Skeletal muscle tissue (tissue), 4 donors: ENCODE results near the gene HAUS1. TPM values are rescaled to one million over a fixed set of nuclear protein-coding genes. Genes with fewer than 3 reads are reported as not detected.

Experiments used
- H3K27ac ChIP-seq: one replicate; pipeline ENCODE4 v1.7.0; 2013; ENCODE audit warnings: mild to moderate bottlenecking, low read depth, low read length, inconsistent platforms
- H3K27me3 ChIP-seq, 3 donors: one replicate each; pipeline ENCODE4 v1.7.0; 2013; ENCODE audit warnings: low read length in 3 of 3; ENCODE audit not compliant: control insufficient read depth in 3 of 3, insufficient read depth in 3 of 3
- H3K36me3 ChIP-seq, 3 donors: one replicate each; pipeline ENCODE4 v1.7.0; 2013; ENCODE audit warnings: low read length in 3 of 3; ENCODE audit not compliant: control insufficient read depth in 3 of 3, insufficient read depth in 3 of 3
- H3K4me1 ChIP-seq, 3 donors: one replicate each; pipeline ENCODE4 v1.7.0; 2013; ENCODE audit warnings: low read length in 3 of 3, mild to moderate bottlenecking in 3 of 3; ENCODE audit not compliant: control insufficient read depth in 3 of 3, insufficient read depth in 3 of 3
- H3K4me3 ChIP-seq, 3 donors: one replicate each; pipeline ENCODE4 v1.7.0; 2013; ENCODE audit warnings: low read length in 3 of 3
- H3K9ac ChIP-seq, 3 donors: one replicate each; pipeline ENCODE4 v1.7.0; 2013; ENCODE audit warnings: low read length in 3 of 3, mild to moderate bottlenecking in 3 of 3, moderate library complexity in 2 of 3, low read depth in 1 of 3
- H3K9me3 ChIP-seq, 3 donors: one replicate each; pipeline ENCODE4 v1.7.0; 2013; ENCODE audit warnings: low read length in 3 of 3; ENCODE audit not compliant: control insufficient read depth in 3 of 3
- total RNA-seq: library from RNA; depleted of rRNA; stranded (reverse); fragments of >200 nt; gene quantifications from one replicate; pipeline ENCODE4 v1.2.3, GENCODE V29; 2014
- donor health status: Osteomylitis.

Gene HAUS1
- 13.0 TPM for total RNA-seq

- H3K4me3 ChIP-seq, result peak within 1 kb of the TSS; percentile 86 to 95 (median 93)
- H3K36me3 ChIP-seq, result no peaks in the 10 kb centered on the region
- H3K4me1 ChIP-seq, result peaks cover 6 to 8% (median 8%) of the 10 kb centered on the region in 3 donors
- H3K9me3 ChIP-seq, result no peaks in the 10 kb centered on the region
- peak within 1 kb of the TSS; percentile 75 to 91 (median 81) for H3K9ac ChIP-seq
- peak within 1 kb of the TSS; percentile 66 for H3K27ac ChIP-seq
- H3K27me3 ChIP-seq, result no peaks in the 10 kb centered on the region
These were observed at the start of gene HAUS1 for GRCh38 chr18:46104128-46104911. TSS of gene HAUS1 (plus strand) at chr18:46104385. CDS start at chr18:46104412, 27 bp downstream.

- Histone ChIP-seq H3K9me3 (no peaks in the 10 kb centered on the region), H3K4me1 (peaks cover 4 to 7% (median 4%) of the 10 kb centered on the region in 3 donors), H3K9ac (no peak overlapping the region), H3K36me3 (no peaks in the 10 kb centered on the region), H3K27ac (no peak overlapping the region), H3K4me3 (no peak overlapping the region), H3K27me3 (no peaks in the 10 kb centered on the region)
These were observed 49.0 kb upstream of the HAUS1 start for GRCh38 chr18:46054956-46055837.

- peaks cover 4 to 9% (median 4%) of the 10 kb centered on the region in 3 donors for H3K4me1 ChIP-seq
- no peak overlapping the region for H3K27ac ChIP-seq
- H3K9me3 ChIP-seq, result no peaks in the 10 kb centered on the region
- no peaks in the 10 kb centered on the region for H3K27me3 ChIP-seq
- H3K4me3 ChIP-seq, result no peak overlapping the region
- no peak overlapping the region for H3K9ac ChIP-seq
- H3K36me3 ChIP-seq, result no peaks in the 10 kb centered on the region
These were observed 48.4 kb upstream of the HAUS1 start for GRCh38 chr18:46055838-46056230.

GRCh38 chr18:46060359-46060841 is 43.8 kb upstream of the HAUS1 start:
- Histone ChIP-seq H3K27me3 (no peaks in the 10 kb centered on the region), H3K9me3 (no peaks in the 10 kb centered on the region), H3K36me3 (no peaks in the 10 kb centered on the region), H3K9ac (no peak overlapping the region), H3K27ac (no peak overlapping the region), H3K4me1 (peaks cover 0 to 4% (median 0%) of the 10 kb centered on the region in 3 donors), H3K4me3 (no peak overlapping the region)

- Histone ChIP-seq H3K9ac (no peak overlapping the region), H3K9me3 (no peaks in the 10 kb centered on the region), H3K36me3 (no peaks in the 10 kb centered on the region), H3K4me1 (peaks cover 0 to 2% (median 0%) of the 10 kb centered on the region in 3 donors), H3K27me3 (no peaks in the 10 kb centered on the region), H3K4me3 (no peak overlapping the region), H3K27ac (no peak overlapping the region)
These were observed 42.8 kb upstream of the HAUS1 start for GRCh38 chr18:46061387-46061786.

- no peak overlapping the region for H3K27ac ChIP-seq
- H3K9ac ChIP-seq, result no peak overlapping the region
- H3K4me3 ChIP-seq, result no peak overlapping the region
- H3K27me3 ChIP-seq, result no peaks in the 10 kb centered on the region
- H3K36me3 ChIP-seq, result no peaks in the 10 kb centered on the region
- peaks cover 0 to 2% (median 0%) of the 10 kb centered on the region in 3 donors for H3K4me1 ChIP-seq
- no peaks in the 10 kb centered on the region for H3K9me3 ChIP-seq
These were observed 42.4 kb upstream of the HAUS1 start for GRCh38 chr18:46061796-46062195.

GRCh38 chr18:46062781-46063180 is 41.4 kb upstream of the HAUS1 start:
- no peaks in the 10 kb centered on the region for H3K36me3 ChIP-seq
- no peaks in the 10 kb centered on the region for H3K9me3 ChIP-seq
- no peaks in the 10 kb centered on the region for H3K27me3 ChIP-seq
- H3K4me1 ChIP-seq, result peaks cover 0 to 2% (median 0%) of the 10 kb centered on the region in 3 donors
- H3K4me3 ChIP-seq, result no peak overlapping the region
- no peak overlapping the region for H3K9ac ChIP-seq
- H3K27ac ChIP-seq, result no peak overlapping the region

GRCh38 chr18:46067438-46068007 is 36.7 kb upstream of the HAUS1 start:
- peaks cover 13 to 18% (median 14%) of the 10 kb centered on the region in 3 donors for H3K4me1 ChIP-seq
- H3K9ac ChIP-seq, result no peak overlapping the region
- H3K36me3 ChIP-seq, result no peaks in the 10 kb centered on the region
- H3K4me3 ChIP-seq, result no peak overlapping the region
- H3K9me3 ChIP-seq, result no peaks in the 10 kb centered on the region
- H3K27me3 ChIP-seq, result no peaks in the 10 kb centered on the region
- H3K27ac ChIP-seq, result no peak overlapping the region

GRCh38 chr18:46068763-46069162 is 35.4 kb upstream of the HAUS1 start:
- Histone ChIP-seq H3K36me3 (no peaks in the 10 kb centered on the region), H3K9me3 (no peaks in the 10 kb centered on the region), H3K4me3 (no peak overlapping the region), H3K9ac (no peak overlapping the region), H3K27me3 (no peaks in the 10 kb centered on the region), H3K27ac (no peak overlapping the region), H3K4me1 (peaks cover 24 to 28% (median 25%) of the 10 kb centered on the region in 3 donors)
